Loucy (cell line): ENCODE measurements around the gene RAD51B.

Source experiments
- CTCF ChIP-seq: fragments of 200-600 bp; sonication (generic); conservative IDR thresholded peaks from 2 replicates; pipeline ENCODE4 v1.5.1; 2014; ENCODE audit warnings: mild to moderate bottlenecking, antibody characterized with exemption, low read length
- EZH2phosphoT487 ChIP-seq: fragments of 200-600 bp; IDR thresholded peaks from 2 replicates; pipeline ENCODE4 v1.6.1; 2018; ENCODE audit warnings: antibody characterized with exemption, mild to moderate bottlenecking, moderate library complexity, borderline replicate concordance

- TF ChIP-seq CTCF (no peak), EZH2phosphoT487 (no peak)
Measured at GRCh38 chr14:68703093-68703492, 883.5 kb downstream of the RAD51B start.
